Activated naive CD8-positive, alpha-beta T cell treated with anti-CD3 and anti-CD28 coated beads for 36 hours (primary cell): ENCODE measurements around the gene EFCAB6. TPM values are rescaled to one million over a fixed set of nuclear protein-coding genes. Genes with fewer than 3 reads are reported as not detected.

Source experiments
- DNase-seq: peaks from one replicate; pipeline ENCODE4 v3.0.0; 2021
- H3K27ac Mint-ChIP-seq: one replicate; pipeline ENCODE4 v1.8.0; 2022; ENCODE audit warnings: mild to moderate bottlenecking, moderate library complexity, mixed read lengths
- H3K27me3 Mint-ChIP-seq: one replicate; pipeline ENCODE4 v1.8.0; 2022; ENCODE audit warnings: mild to moderate bottlenecking, mixed read lengths
- H3K36me3 Mint-ChIP-seq: one replicate; pipeline ENCODE4 v1.8.0; 2021; ENCODE audit warnings: mild to moderate bottlenecking, mixed read lengths
- H3K4me1 Mint-ChIP-seq: one replicate; pipeline ENCODE4 v1.8.0; 2021; ENCODE audit warnings: mixed read lengths
- H3K4me3 Mint-ChIP-seq: one replicate; pipeline ENCODE4 v1.8.0; 2022; ENCODE audit warnings: mild to moderate bottlenecking, moderate library complexity, mixed read lengths
- H3K9me3 Mint-ChIP-seq: one replicate; pipeline ENCODE4 v1.8.0; 2022; ENCODE audit warnings: mixed read lengths
- total RNA-seq, 2 experiments: library from RNA; stranded (reverse); gene quantifications; one replicate each; pipeline ENCODE4 v1.2.3, GENCODE V29; 2021

Gene EFCAB6
- total RNA-seq, 2 experiments from 2014 or later: 0.36 to 0.37 TPM

- Mint-ChIP-seq H3K27me3 (no peaks in the 10 kb centered on the region), H3K27ac (no peak overlapping the region), H3K4me3 (no peak overlapping the region), H3K4me1 (no peaks in the 10 kb centered on the region), H3K36me3 (no peaks in the 10 kb centered on the region), H3K9me3 (no peaks in the 10 kb centered on the region)
- DNase-seq: no peak
These were observed 258.4 kb downstream of the EFCAB6 start for GRCh38 chr22:43553451-43554258.

GRCh38 chr22:43550672-43551071 lies 261.4 kb downstream of the EFCAB6 start:
- no peak overlapping the region for H3K27ac Mint-ChIP-seq
- DNase-seq: no peak
- no peaks in the 10 kb centered on the region for H3K4me1 Mint-ChIP-seq
- H3K36me3 Mint-ChIP-seq: no peaks in the 10 kb centered on the region
- no peaks in the 10 kb centered on the region for H3K9me3 Mint-ChIP-seq
- no peak overlapping the region for H3K4me3 Mint-ChIP-seq
- peaks cover 6% of the 10 kb centered on the region for H3K27me3 Mint-ChIP-seq

DNA sequence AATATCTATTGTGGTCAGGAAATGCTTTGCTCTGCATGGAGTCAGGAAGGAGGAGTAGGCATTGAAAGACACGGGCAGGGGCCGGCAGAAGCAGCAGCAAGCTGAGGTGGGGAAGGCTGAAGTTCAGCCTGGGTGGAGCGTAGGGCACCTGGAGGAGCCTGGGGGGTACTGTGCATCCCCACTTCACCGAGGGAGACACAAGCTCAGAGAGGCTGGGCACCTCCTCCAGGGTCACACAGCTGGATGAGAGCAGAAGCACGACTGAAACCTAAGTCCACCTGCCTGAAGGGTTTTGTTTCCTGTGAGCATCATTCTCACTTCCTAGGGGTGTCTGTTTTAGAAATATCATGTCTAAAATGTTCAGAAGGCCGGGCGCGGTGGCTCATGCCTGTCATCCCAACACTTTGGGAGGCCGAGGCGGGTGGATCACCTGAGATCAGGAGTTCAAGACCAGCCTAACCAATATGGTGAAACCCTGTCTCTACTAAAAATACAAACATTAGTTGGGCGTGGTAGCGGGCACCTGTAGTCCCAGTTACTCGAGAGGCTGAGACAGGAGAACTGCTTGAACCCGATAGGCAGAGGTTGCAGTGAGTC lies 262.0 kb downstream of the EFCAB6 start:
- H3K4me3 Mint-ChIP-seq: no peak overlapping the region
- no peak for DNase-seq
- H3K4me1 Mint-ChIP-seq: no peaks in the 10 kb centered on the region
- H3K27ac Mint-ChIP-seq: no peak overlapping the region
- H3K27me3 Mint-ChIP-seq: peaks cover 6% of the 10 kb centered on the region
- H3K36me3 Mint-ChIP-seq: no peaks in the 10 kb centered on the region
- no peaks in the 10 kb centered on the region for H3K9me3 Mint-ChIP-seq

- Mint-ChIP-seq H3K9me3 (no peaks in the 10 kb centered on the region), H3K27ac (no peak overlapping the region), H3K27me3 (peaks cover 12% of the 10 kb centered on the region), H3K36me3 (no peaks in the 10 kb centered on the region), H3K4me3 (no peak overlapping the region), H3K4me1 (no peaks in the 10 kb centered on the region)
- no peak for DNase-seq
These were observed 265.9 kb downstream of the EFCAB6 start for GRCh38 chr22:43546186-43546585.

- Mint-ChIP-seq H3K36me3 (no peaks in the 10 kb centered on the region), H3K4me1 (no peaks in the 10 kb centered on the region), H3K9me3 (no peaks in the 10 kb centered on the region), H3K27me3 (peaks cover 12% of the 10 kb centered on the region), H3K4me3 (no peak overlapping the region), H3K27ac (no peak overlapping the region)
- no peak for DNase-seq
These were observed 267.8 kb downstream of the EFCAB6 start for GRCh38 chr22:43544289-43544673.

GRCh38 chr22:43543522-43544288 lies 268.4 kb downstream of the EFCAB6 start:
- Mint-ChIP-seq H3K27me3 (peaks cover 12% of the 10 kb centered on the region), H3K36me3 (no peaks in the 10 kb centered on the region), H3K27ac (no peak overlapping the region), H3K4me1 (no peaks in the 10 kb centered on the region), H3K9me3 (no peaks in the 10 kb centered on the region), H3K4me3 (no peak overlapping the region)
- DNase-seq: no peak

- DNase-seq: no peak
- Mint-ChIP-seq H3K27ac (no peak overlapping the region), H3K4me1 (no peaks in the 10 kb centered on the region), H3K27me3 (peaks cover 16% of the 10 kb centered on the region), H3K9me3 (no peaks in the 10 kb centered on the region), H3K4me3 (no peak overlapping the region), H3K36me3 (no peaks in the 10 kb centered on the region)
These were observed 269.2 kb downstream of the EFCAB6 start for GRCh38 chr22:43542681-43543521.

DNA sequence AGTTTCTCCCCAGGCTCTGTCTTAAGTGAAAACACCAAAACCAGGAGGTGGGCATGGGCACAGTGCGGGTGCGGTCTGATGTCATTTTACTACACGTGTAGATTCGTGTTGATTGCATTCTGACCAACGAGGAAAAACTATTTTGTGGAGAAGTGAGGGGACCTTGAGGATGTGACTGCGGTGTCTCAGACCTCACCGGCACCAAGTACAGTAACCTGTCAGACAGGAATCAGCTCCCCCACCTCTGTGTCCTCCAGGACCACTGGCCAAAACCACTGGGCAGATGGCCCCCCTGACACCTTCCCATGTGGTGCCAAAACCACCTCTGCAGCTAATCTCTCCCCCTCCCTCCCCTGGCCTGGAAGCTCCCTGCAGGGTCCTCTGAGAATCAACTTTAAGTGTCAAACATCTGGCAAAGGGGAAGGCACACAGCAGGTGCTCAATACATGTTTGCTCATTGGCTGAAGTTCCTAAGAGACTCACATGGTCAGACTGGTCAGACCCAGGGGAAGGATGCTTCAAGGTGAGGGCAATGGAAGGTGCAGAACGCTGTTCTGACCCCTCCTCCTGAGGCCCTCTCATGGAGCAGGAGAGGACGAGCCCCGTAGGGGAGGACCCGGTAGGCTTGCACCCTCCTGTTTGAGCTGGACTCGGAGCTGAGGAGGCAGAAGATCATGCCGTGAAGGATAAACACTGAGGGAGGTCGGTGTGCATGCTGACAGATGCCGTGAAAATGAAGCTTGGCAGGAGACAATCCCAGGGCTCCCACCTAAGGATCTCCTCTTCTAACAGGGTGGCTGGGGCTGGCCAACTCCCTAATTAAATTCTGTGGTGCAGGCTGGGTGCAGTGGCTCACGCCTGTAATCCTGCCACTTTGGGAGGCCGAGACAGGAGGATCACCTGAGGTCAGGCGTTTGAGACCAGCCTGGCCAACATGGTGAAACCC lies 270.4 kb downstream of the EFCAB6 start:
- DNase-seq: no peak
- no peak overlapping the region for H3K27ac Mint-ChIP-seq
- no peaks in the 10 kb centered on the region for H3K9me3 Mint-ChIP-seq
- H3K4me1 Mint-ChIP-seq: no peaks in the 10 kb centered on the region
- no peak overlapping the region for H3K4me3 Mint-ChIP-seq
- no peaks in the 10 kb centered on the region for H3K36me3 Mint-ChIP-seq
- H3K27me3 Mint-ChIP-seq: peaks cover 14% of the 10 kb centered on the region

- no peak overlapping the region for H3K4me3 Mint-ChIP-seq
- no peak overlapping the region for H3K27ac Mint-ChIP-seq
- DNase-seq: no peak
- H3K9me3 Mint-ChIP-seq: no peaks in the 10 kb centered on the region
- no peaks in the 10 kb centered on the region for H3K36me3 Mint-ChIP-seq
- peaks cover 10% of the 10 kb centered on the region for H3K27me3 Mint-ChIP-seq
- H3K4me1 Mint-ChIP-seq: no peaks in the 10 kb centered on the region
These were observed 271.1 kb downstream of the EFCAB6 start for GRCh38 chr22:43541022-43541421.

GRCh38 chr22:43540529-43540923 lies 271.6 kb downstream of the EFCAB6 start:
- Mint-ChIP-seq H3K27me3 (peaks cover 10% of the 10 kb centered on the region), H3K4me3 (no peak overlapping the region), H3K27ac (no peak overlapping the region), H3K4me1 (no peaks in the 10 kb centered on the region), H3K36me3 (no peaks in the 10 kb centered on the region), H3K9me3 (no peaks in the 10 kb centered on the region)
- no peak for DNase-seq

- Mint-ChIP-seq H3K27me3 (peaks cover 10% of the 10 kb centered on the region), H3K4me1 (no peaks in the 10 kb centered on the region)
These were observed 272.3 kb downstream of the EFCAB6 start for GRCh38 chr22:43539572-43540528.

DNA sequence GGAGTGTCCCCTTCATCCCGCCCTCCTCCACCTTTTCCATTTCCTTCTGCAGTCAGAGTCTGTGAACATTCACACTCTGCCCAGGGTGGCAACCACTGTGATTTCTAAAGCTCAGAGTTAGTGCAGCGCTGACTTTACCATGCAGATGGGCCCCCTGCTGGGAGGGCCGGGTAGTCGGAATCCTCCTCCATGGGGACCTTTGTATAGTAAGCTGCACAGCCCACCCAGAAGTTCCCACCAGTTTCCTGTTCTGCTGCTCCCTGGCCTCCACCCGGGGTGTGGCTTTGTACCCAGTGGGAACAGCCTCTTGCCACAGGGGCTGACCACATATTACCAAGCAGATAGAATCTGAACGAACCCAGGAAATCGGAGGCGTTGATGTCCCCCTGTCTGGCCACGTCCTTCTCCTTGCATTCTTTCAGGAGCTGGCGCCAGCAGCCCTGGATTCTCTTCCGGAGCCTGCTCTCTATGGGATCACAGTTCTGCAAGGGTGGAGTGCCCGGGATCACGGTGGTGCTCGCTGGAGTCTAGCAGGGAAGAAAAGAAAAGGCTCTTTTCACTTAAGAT lies 275.0 kb downstream of the EFCAB6 start:
- no peak overlapping the region for H3K27ac Mint-ChIP-seq
- no peak overlapping the region for H3K4me3 Mint-ChIP-seq
- no peak for DNase-seq
- no peaks in the 10 kb centered on the region for H3K4me1 Mint-ChIP-seq
- peaks cover 5% of the 10 kb centered on the region for H3K27me3 Mint-ChIP-seq
- no peaks in the 10 kb centered on the region for H3K36me3 Mint-ChIP-seq
- no peaks in the 10 kb centered on the region for H3K9me3 Mint-ChIP-seq

More at GRCh38 chr22:43539572-43540528, 272.3 kb downstream of the EFCAB6 start:
- no peak for DNase-seq
- Mint-ChIP-seq H3K9me3 (no peaks in the 10 kb centered on the region), H3K4me3 (no peak overlapping the region), H3K36me3 (no peaks in the 10 kb centered on the region), H3K27ac (no peak overlapping the region)

GRCh38 chr22:43535741-43536140 lies 276.4 kb downstream of the EFCAB6 start:
- Mint-ChIP-seq H3K4me3 (no peak overlapping the region), H3K4me1 (no peaks in the 10 kb centered on the region), H3K27me3 (peaks cover 5% of the 10 kb centered on the region), H3K36me3 (no peaks in the 10 kb centered on the region), H3K27ac (no peak overlapping the region), H3K9me3 (no peaks in the 10 kb centered on the region)
- DNase-seq: no peak
